Stimulated activated CD4-positive, alpha-beta T cell treated with anti-CD3 and anti-CD28 coated beads, Interleukin-1b, Interleukin-23, amount 100 ng/mL, for 4 hours (primary cell): ENCODE data around the gene TRIM10.
"Not testable (repeated sequence)": the region's sequence is repeated elsewhere in the genome, so short reads cannot be mapped to it uniquely, and the experiment has no call there.

ENCODE experiments used
- DNase-seq, 2 donors: peaks; one replicate each; pipeline ENCODE4 v3.0.0-alpha.2; 2020; ENCODE audit warnings: low read depth in 2 of 2

The TRIM10 gene

GRCh38 chr6:30127238-30128093 lies 33.5 kb downstream of the TRIM10 start:
- DNase-seq, result no peak

GRCh38 chr6:30122515-30122914 lies 38.5 kb downstream of the TRIM10 start:
- DNase-seq, result no peak

GRCh38 chr6:30121446-30122366 lies 39.3 kb downstream of the TRIM10 start:
- DNase-seq, result no peak

GRCh38 chr6:30118691-30119090 lies 42.3 kb downstream of the TRIM10 start:
- not testable (repeated sequence) for DNase-seq

GRCh38 chr6:30116724-30117123 lies 44.3 kb downstream of the TRIM10 start:
- no peak for DNase-seq

GRCh38 chr6:30113841-30114240 lies 47.2 kb downstream of the TRIM10 start:
- no peak for DNase-seq

GRCh38 chr6:30113003-30113759 lies 47.8 kb downstream of the TRIM10 start, which contains the start of gene TRIM31:
TSS of gene TRIM31 (minus strand) at chr6:30113090. CDS start at chr6:30112805, 285 bp downstream.
- DNase-seq, result no peak

- no peak for DNase-seq
Observed at GRCh38 chr6:30112402-30112994, 48.5 kb downstream of the TRIM10 start.

- DNase-seq, result no peak
Observed at GRCh38 chr6:30111266-30111856, 49.6 kb downstream of the TRIM10 start.

- DNase-seq, result no peak
Observed at GRCh38 chr6:30104661-30105060, 56.4 kb downstream of the TRIM10 start.

GRCh38 chr6:30103872-30104179 lies 57.2 kb downstream of the TRIM10 start:
- DNase-seq, result no peak

GRCh38 chr6:30102970-30103871 lies 57.8 kb downstream of the TRIM10 start:
- peak; percentile 64 to 77 for DNase-seq

GRCh38 chr6:30102414-30102969 lies 58.5 kb downstream of the TRIM10 start:
- DNase-seq, result no peak
